A673 (cell line): ENCODE data around the gene TBCA. TPM values are rescaled to one million over a fixed set of nuclear protein-coding genes. Genes with fewer than 3 reads are reported as not detected.

Experiments used
- BruUV-seq: library from RNA; stranded (reverse); fragments of 400-500 nt; replicated peaks from 2 replicates; lab custom pipeline; 2021; lab: Mats Ljungman, UMichigan
- CTCF ChIA-PET: fragments of 300-600 bp; sonication (Branson Sonifier 250); formaldehyde crosslinking; loops from one replicate; lab custom pipeline; 2022; ENCODE audit warnings: antibody characterized with exemption; lab: Charles Lee
- POLR2A ChIA-PET: fragments of 300-600 bp; sonication (Branson Sonifier 250); formaldehyde crosslinking; loops from one replicate; lab custom pipeline; 2022; ENCODE audit warnings: antibody characterized with exemption; ENCODE audit not compliant: low non-redundant PET; lab: Charles Lee
- DNase-seq: peaks from one replicate; pipeline ENCODE4 v3.0.0-alpha.2; 2015; ENCODE audit warnings: low spot score
- H3K27ac ChIP-seq: fragments of 200-600 bp; sonication (generic); 2 replicates; pipeline ENCODE4 v1.5.1; 2016; ENCODE audit warnings: mixed run types, low read depth, mild to moderate bottlenecking, mixed read lengths, antibody characterized with exemption, low read length; ENCODE audit not compliant: poor library complexity, severe bottlenecking
- H3K27me3 ChIP-seq: fragments of 200-600 bp; sonication (generic); replicated peaks from 2 replicates; pipeline ENCODE4 v1.6.1; 2017; ENCODE audit warnings: mixed run types, low read depth, mild to moderate bottlenecking, mixed read lengths, antibody characterized with exemption, low read length; ENCODE audit not compliant: insufficient read depth, poor library complexity
- H3K36me3 ChIP-seq: fragments of 200-600 bp; sonication (generic); 2 replicates; pipeline ENCODE4 v1.6.1; 2016; ENCODE audit warnings: mixed run types, mild to moderate bottlenecking, mixed read lengths, antibody characterized with exemption, low read length; ENCODE audit not compliant: insufficient read depth, poor library complexity, severe bottlenecking
- H3K4me1 ChIP-seq: fragments of 200-600 bp; sonication (generic); 2 replicates; pipeline ENCODE4 v1.6.1; 2017; ENCODE audit warnings: mixed run types, mild to moderate bottlenecking, mixed read lengths, antibody characterized with exemption, low read length; ENCODE audit not compliant: insufficient read depth, poor library complexity, severe bottlenecking
- H3K4me3 ChIP-seq: fragments of 200-600 bp; sonication (generic); 2 replicates; pipeline ENCODE4 v1.5.1; 2016; ENCODE audit warnings: low read depth, mixed run types, mild to moderate bottlenecking, mixed read lengths, low read length; ENCODE audit not compliant: poor library complexity, severe bottlenecking
- H3K9me3 ChIP-seq: fragments of 200-600 bp; sonication (generic); 2 replicates; pipeline ENCODE4 v1.6.1; 2016; ENCODE audit warnings: mixed run types, low read depth, mild to moderate bottlenecking, mixed read lengths, antibody characterized with exemption, low read length; ENCODE audit not compliant: poor library complexity, severe bottlenecking
- EZH2 ChIP-seq: fragments of 200-600 bp; sonication (generic); IDR thresholded peaks from 2 replicates; pipeline ENCODE4 v1.6.1; 2017; ENCODE audit warnings: borderline replicate concordance, low read depth, mild to moderate bottlenecking, mixed read lengths, antibody characterized with exemption, low read length; ENCODE audit not compliant: poor library complexity, severe bottlenecking
- intact Hi-C: fragments of 100-400 bp; cut with micrococcal nuclease; formaldehyde crosslinking; loops from one replicate; pipeline ENCODE4 v1.10.0; 2022; ENCODE audit not compliant: unreplicated experiment
- total RNA-seq: library from RNA; stranded (reverse); gene quantifications from 2 replicates; pipeline ENCODE4 v1.2.3, GENCODE V29; 2021
- TF ChIP-seq, protein P1 (sequence below): fragments of 300-800, 200-600 bp; sonication (generic); conservative IDR thresholded peaks from 2 replicates; pipeline ENCODE4 v1.5.1; 2017; ENCODE audit warnings: low read depth, mild to moderate bottlenecking, antibody characterized with exemption, low read length, moderate library complexity, mixed read lengths

TBCA gene
- total RNA-seq, 1 experiment from 2014 or later, result 297 TPM

DNA sequence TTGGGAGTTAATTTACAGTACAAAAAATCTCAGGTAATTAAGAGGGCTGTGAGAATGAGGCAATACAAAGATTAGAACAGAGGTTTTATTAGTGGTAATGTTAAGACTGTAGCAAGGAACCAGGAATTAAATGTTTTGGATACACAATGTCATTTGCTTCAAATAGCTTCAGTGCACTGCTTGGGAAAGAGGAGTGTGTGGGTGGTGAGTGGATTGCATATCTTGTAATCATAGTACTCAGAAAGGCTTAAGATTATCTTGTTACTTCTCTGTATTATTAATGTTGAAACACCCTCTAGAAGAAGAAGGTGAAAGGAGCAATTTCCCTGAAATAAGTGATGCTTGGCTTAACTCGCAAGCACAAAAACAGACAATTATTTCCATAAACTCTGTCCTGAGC lies 21.0 kb upstream of the TBCA start:
- Histone ChIP-seq H3K27me3 (peaks cover 66% of the 10 kb centered on the region), H3K27ac (no peak overlapping the region), H3K36me3 (no peaks in the 10 kb centered on the region), H3K4me3 (no peak overlapping the region), H3K9me3 (peaks cover 5% of the 10 kb centered on the region), H3K4me1 (no peaks in the 10 kb centered on the region)
- no peak for TF ChIP-seq EZH2
- CTCF ChIA-PET, result no interaction called here
- intact Hi-C loops, result no loop called here
- POLR2A ChIA-PET, result no interaction called here
- DNase-seq, result no peak
- BruUV-seq, result no TSS peak

DNA sequence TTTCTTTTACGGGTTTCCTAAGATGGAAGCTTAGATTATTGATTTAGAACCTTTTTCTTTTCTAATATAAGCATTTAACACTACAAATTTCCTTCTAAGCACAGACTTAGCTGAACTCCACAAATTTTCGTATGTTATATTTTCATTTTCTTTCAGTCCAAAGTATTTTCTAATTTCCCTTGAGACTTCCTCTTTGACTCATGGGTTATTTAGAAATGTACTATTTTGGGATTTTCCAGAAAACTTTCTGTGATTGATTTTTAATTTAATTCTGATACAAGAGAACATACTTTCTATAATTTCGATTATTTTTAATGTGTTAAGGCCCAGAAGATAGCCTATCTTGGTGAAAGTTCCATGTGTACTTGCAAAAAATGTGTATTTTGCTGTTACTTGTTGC lies 19.7 kb upstream of the TBCA start:
- no peak for TF ChIP-seq EZH2
- CTCF ChIA-PET, result no interaction called here
- no peak overlapping the region for H3K4me3 ChIP-seq
- H3K4me1 ChIP-seq, result no peaks in the 10 kb centered on the region
- POLR2A ChIA-PET, result no interaction called here
- intact Hi-C loops, result no loop called here
- H3K36me3 ChIP-seq, result no peaks in the 10 kb centered on the region
- peaks cover 78% of the 10 kb centered on the region for H3K27me3 ChIP-seq
- peaks cover 5% of the 10 kb centered on the region for H3K9me3 ChIP-seq
- DNase-seq, result no peak
- no TSS peak for BruUV-seq
- no peak overlapping the region for H3K27ac ChIP-seq

DNA sequence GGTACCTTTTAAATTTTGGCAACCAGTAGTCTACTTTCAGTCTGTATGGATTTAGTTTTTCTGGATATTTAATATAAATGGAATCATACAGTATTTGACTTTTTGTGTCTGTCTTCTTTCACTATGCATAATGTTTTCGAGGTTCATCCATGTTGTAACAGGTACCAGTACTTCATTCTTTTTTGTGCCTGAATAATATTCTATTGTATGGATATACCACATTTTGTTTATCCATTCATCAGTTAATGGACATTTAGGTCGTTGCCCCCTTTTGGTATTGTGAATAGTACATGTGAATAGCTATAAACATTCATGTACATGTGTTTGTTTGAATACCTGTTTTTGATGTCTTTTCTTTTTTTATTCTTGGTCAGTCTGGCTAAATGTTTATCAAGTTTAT lies 19.1 kb upstream of the TBCA start:
- intact Hi-C loops, result no loop called here
- BruUV-seq, result no TSS peak
- CTCF ChIA-PET, result no interaction called here
- Histone ChIP-seq H3K27me3 (peaks cover 81% of the 10 kb centered on the region), H3K27ac (no peak overlapping the region), H3K4me3 (no peak overlapping the region), H3K36me3 (no peaks in the 10 kb centered on the region), H3K4me1 (no peaks in the 10 kb centered on the region), H3K9me3 (peaks cover 5% of the 10 kb centered on the region)
- DNase-seq, result no peak
- POLR2A ChIA-PET, result no interaction called here
- TF ChIP-seq, protein P1, sequence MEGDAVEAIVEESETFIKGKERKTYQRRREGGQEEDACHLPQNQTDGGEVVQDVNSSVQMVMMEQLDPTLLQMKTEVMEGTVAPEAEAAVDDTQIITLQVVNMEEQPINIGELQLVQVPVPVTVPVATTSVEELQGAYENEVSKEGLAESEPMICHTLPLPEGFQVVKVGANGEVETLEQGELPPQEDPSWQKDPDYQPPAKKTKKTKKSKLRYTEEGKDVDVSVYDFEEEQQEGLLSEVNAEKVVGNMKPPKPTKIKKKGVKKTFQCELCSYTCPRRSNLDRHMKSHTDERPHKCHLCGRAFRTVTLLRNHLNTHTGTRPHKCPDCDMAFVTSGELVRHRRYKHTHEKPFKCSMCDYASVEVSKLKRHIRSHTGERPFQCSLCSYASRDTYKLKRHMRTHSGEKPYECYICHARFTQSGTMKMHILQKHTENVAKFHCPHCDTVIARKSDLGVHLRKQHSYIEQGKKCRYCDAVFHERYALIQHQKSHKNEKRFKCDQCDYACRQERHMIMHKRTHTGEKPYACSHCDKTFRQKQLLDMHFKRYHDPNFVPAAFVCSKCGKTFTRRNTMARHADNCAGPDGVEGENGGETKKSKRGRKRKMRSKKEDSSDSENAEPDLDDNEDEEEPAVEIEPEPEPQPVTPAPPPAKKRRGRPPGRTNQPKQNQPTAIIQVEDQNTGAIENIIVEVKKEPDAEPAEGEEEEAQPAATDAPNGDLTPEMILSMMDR, result no peak
- no peak for TF ChIP-seq EZH2

DNA sequence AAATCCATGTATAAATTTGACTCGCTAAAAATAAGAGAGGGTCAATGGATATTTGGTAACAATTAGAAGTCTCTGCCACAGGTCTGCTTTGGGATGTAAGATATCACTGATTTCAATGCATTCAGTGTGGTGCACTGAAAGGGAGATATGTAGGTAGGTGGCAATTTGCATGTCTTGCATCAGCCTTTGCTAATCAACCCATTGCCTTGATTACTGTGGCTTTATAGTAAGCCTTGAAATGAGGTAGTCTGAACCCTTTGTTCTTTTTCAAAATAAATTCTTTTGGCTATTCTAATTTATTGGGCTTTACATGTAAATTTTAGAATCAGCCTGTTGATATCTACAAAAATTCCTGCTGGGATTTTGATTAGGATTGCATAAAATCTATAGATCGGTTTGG lies 15.8 kb upstream of the TBCA start:
- H3K4me1 ChIP-seq, result no peaks in the 10 kb centered on the region
- DNase-seq, result no peak
- ChIA-PET CTCF (no interaction called here), POLR2A (no interaction called here)
- H3K27ac ChIP-seq, result no peak overlapping the region
- intact Hi-C loops, result no loop called here
- peaks cover 54% of the 10 kb centered on the region for H3K27me3 ChIP-seq
- TF ChIP-seq EZH2, result no peak
- TF ChIP-seq, protein P1, result no peak
- H3K9me3 ChIP-seq, result peaks cover 5% of the 10 kb centered on the region
- no peaks in the 10 kb centered on the region for H3K36me3 ChIP-seq
- no TSS peak for BruUV-seq
- no peak overlapping the region for H3K4me3 ChIP-seq
